Osteocyte (in vitro differentiated cells): Measurements from ENCODE around the gene CELSR3. TPM values are rescaled to one million over a fixed set of nuclear protein-coding genes. Genes with fewer than 3 reads are reported as not detected.

Experiments used
- DNase-seq: peaks from one replicate; pipeline ENCODE4 v3.0.0; 2021; ENCODE audit warnings: mixed read lengths; ENCODE audit not compliant: unreplicated experiment; ENCODE audit errors: extremely low spot score
- H3K27ac Mint-ChIP-seq: one replicate; pipeline ENCODE4 v1.8.0; 2021; ENCODE audit warnings: mild to moderate bottlenecking, mixed read lengths; ENCODE audit not compliant: unreplicated experiment
- H3K27me3 Mint-ChIP-seq: one replicate; pipeline ENCODE4 v1.8.0; 2021; ENCODE audit warnings: mixed read lengths; ENCODE audit not compliant: unreplicated experiment
- H3K36me3 Mint-ChIP-seq: one replicate; pipeline ENCODE4 v1.8.0; 2021; ENCODE audit warnings: mixed read lengths; ENCODE audit not compliant: unreplicated experiment
- H3K4me1 Mint-ChIP-seq: one replicate; pipeline ENCODE4 v1.8.0; 2021; ENCODE audit warnings: mixed read lengths; ENCODE audit not compliant: unreplicated experiment
- H3K4me3 Mint-ChIP-seq: one replicate; pipeline ENCODE4 v1.8.0; 2021; ENCODE audit warnings: mild to moderate bottlenecking, moderate library complexity, mixed read lengths; ENCODE audit not compliant: unreplicated experiment
- H3K9me3 Mint-ChIP-seq: one replicate; pipeline ENCODE4 v1.8.0; 2021; ENCODE audit warnings: mixed read lengths; ENCODE audit not compliant: unreplicated experiment
- total RNA-seq: library from RNA; stranded (reverse); gene quantifications from 2 replicates; pipeline ENCODE4 v1.2.1, GENCODE V29; 2021
- TF ChIP-seq, protein P1 (sequence below): fragments of 200-600 bp; sonication (generic); IDR thresholded peaks from 2 replicates; pipeline ENCODE4 v1.5.0; 2021; ENCODE audit warnings: antibody characterized with exemption, mild to moderate bottlenecking, moderate library complexity

The CELSR3 gene
- total RNA-seq, 1 donor from 2014 or later = 7.1 TPM

DNA sequence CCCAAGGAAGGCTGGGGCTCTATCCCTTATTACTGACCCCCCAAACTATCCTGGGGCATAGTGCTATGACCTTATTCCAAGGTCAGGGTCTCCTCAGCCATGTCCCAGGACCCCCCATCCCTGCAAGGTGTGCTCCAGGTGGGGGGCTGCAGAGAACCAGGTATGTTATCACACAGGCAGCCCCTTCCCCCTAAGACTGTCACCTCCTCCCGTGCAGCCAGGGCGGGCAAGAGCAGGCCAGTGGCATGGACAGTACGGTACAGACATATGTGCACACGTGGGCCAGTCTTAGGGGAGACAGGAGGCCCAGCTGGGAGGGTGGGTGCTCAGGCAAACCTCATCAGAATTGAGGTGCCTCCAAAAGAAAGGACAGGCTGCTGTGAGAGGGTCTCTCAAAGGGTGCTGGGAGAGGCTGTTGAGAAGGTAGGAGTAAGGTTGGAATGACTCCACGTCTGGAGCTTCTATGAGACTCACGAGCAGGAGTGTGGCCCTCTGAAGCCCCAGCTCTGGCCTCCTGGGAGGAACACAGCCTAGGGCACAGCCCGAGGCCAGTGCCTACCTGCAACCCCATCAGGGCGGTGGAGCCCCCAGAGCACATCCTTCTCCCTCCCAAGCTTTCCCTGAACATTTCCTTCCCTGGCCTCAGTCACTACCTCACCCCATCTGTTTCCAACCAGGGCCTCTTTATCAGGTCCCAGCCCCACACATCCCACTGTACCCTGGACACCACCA is 65.8 kb downstream of the CELSR3 start:
- H3K9me3 Mint-ChIP-seq = no peaks in the 10 kb centered on the region
- TF ChIP-seq, protein P1, sequence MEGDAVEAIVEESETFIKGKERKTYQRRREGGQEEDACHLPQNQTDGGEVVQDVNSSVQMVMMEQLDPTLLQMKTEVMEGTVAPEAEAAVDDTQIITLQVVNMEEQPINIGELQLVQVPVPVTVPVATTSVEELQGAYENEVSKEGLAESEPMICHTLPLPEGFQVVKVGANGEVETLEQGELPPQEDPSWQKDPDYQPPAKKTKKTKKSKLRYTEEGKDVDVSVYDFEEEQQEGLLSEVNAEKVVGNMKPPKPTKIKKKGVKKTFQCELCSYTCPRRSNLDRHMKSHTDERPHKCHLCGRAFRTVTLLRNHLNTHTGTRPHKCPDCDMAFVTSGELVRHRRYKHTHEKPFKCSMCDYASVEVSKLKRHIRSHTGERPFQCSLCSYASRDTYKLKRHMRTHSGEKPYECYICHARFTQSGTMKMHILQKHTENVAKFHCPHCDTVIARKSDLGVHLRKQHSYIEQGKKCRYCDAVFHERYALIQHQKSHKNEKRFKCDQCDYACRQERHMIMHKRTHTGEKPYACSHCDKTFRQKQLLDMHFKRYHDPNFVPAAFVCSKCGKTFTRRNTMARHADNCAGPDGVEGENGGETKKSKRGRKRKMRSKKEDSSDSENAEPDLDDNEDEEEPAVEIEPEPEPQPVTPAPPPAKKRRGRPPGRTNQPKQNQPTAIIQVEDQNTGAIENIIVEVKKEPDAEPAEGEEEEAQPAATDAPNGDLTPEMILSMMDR = no peak
- peaks cover 59% of the 10 kb centered on the region for H3K4me1 Mint-ChIP-seq
- H3K27me3 Mint-ChIP-seq = no peaks in the 10 kb centered on the region
- peak overlapping the region; percentile 95 for H3K27ac Mint-ChIP-seq
- H3K36me3 Mint-ChIP-seq = peaks cover 23% of the 10 kb centered on the region
- DNase-seq = no peak
- H3K4me3 Mint-ChIP-seq = no peak overlapping the region

DNA sequence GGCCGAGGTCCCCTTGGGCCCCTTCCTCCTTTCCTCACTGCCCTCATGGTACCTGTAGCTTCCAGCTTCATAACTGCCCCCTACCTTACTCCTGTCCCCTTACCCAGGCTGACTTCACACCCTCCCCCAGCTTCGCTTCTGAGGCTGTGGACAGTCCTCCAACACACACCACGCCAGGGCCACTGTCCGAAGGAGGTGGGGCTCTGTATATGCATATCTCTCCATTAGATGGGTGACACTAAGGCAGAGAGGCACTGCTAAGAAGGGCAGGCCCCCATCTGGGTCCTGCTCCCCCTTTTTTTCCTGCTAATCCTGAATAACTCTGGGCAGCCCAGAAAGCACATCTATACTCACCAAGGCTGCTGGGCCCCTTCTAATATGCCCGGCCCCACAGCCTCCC is 66.5 kb downstream of the CELSR3 start:
- TF ChIP-seq, protein P1 = no peak
- no peak for DNase-seq
- H3K27me3 Mint-ChIP-seq = no peaks in the 10 kb centered on the region
- H3K4me1 Mint-ChIP-seq = peaks cover 59% of the 10 kb centered on the region
- no peaks in the 10 kb centered on the region for H3K9me3 Mint-ChIP-seq
- H3K27ac Mint-ChIP-seq = peak overlapping the region; percentile 80
- no peak overlapping the region for H3K4me3 Mint-ChIP-seq
- peaks cover 23% of the 10 kb centered on the region for H3K36me3 Mint-ChIP-seq

DNA sequence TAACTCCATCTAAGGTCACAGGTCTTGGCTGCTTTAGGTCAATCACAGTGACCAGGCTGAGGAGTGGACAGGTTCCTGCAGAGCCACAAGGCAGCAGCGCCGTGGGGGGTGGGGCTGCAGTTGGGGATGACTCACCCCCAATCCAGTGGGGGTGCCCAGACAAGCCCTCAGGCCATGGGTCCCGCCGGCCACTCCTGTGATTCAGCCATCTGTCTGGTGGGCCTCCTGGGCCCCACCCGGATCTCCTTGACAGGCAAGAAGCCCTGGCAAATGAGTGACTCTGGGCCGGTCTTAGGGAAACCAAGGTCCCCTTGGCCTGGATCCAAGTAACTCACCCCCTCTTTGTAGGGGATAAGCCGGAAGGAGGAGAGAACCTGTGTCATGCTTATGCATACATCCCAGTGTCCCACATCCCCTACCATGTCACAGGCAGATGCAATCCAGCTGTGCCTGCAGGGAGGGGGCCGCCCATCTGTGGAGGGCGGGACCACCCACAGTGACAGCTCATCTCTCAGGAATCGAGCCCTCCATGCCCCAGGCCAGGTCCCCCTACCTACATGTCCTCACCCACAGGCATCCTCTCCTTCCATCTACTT is 67.1 kb downstream of the CELSR3 start:
- H3K27ac Mint-ChIP-seq = peak overlapping the region; percentile 80
- no peaks in the 10 kb centered on the region for H3K9me3 Mint-ChIP-seq
- peaks cover 20% of the 10 kb centered on the region for H3K36me3 Mint-ChIP-seq
- no peaks in the 10 kb centered on the region for H3K27me3 Mint-ChIP-seq
- TF ChIP-seq, protein P1 = no peak
- peaks cover 56% of the 10 kb centered on the region for H3K4me1 Mint-ChIP-seq
- no peak overlapping the region for H3K4me3 Mint-ChIP-seq
- DNase-seq = peak; percentile 93

DNA sequence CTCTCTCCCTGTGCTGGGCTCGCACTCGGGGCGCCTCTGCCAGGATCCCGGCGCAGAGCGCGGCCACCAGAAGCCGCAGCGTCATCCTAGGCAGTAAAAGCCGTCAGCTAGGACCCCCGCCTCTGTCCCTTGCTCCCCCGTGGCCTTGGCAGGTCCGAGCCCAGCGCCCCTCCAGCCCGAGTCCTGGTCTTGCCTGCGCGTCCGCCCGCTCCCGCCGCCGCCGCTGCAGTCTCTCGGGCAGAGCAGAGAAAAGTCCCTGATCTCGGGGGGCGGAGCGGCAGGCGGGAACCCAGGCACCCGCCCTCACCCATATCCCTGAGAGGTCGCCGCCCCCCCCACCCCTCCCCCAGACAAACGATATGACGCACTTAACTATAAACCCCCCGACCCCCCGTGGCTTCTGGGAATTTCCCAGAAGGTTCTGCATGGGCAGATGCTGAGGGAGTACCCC is 67.6 kb downstream of the CELSR3 start, which contains the start of gene COL7A1:
COL7A1 (minus strand) TSS at position 255 of the 451 bp plus-strand sequence; CDS start at position 85, 170 bp downstream.
- Mint-ChIP-seq H3K9me3 (no peaks in the 10 kb centered on the region), H3K36me3 (peaks cover 15% of the 10 kb centered on the region), H3K27ac (peak within 1 kb of the TSS; percentile 80), H3K4me3 (no peak within 1 kb of the TSS), H3K4me1 (peaks cover 54% of the 10 kb centered on the region), H3K27me3 (no peaks in the 10 kb centered on the region)
- TF ChIP-seq, protein P1 = no peak
- DNase-seq = no peak

DNA sequence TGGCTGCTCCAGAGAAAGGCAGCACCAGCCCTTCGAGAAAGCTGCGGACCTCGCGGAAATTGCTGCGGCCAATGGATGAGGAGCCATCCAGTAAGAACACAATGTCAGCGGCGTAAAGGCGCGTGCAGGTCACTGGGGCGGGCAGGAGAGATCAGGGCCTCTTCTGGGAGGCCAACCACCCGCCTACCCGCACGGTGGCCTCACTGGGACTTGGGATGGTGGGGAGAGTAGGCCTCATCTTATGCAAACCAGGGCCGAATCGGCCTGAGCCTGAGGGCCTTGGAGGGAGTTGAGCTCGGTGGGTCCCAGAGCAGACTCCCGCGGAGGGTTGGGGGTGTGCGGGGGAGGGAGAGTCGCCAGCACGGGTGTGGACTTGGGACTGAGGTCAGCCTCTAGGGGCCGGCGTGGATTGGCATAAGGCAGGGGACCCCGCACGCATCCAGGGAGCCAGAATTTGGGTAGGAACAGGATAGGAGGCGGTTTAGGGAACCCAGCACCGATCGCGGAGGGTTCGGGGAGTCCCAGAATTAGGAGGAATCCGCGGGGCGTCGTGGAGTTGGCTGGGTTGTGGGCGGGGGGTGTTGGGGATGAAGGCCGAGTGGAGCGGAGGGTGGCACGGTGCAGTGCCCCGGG is 68.2 kb downstream of the CELSR3 start:
- TF ChIP-seq, protein P1 = no peak
- H3K9me3 Mint-ChIP-seq = no peaks in the 10 kb centered on the region
- no peak overlapping the region for H3K4me3 Mint-ChIP-seq
- peaks cover 48% of the 10 kb centered on the region for H3K4me1 Mint-ChIP-seq
- H3K36me3 Mint-ChIP-seq = peaks cover 14% of the 10 kb centered on the region
- no peaks in the 10 kb centered on the region for H3K27me3 Mint-ChIP-seq
- H3K27ac Mint-ChIP-seq = no peak overlapping the region
- no peak for DNase-seq
